Ammon's horn (tissue), 1 donor: Measurements from ENCODE around the gene NRTN.
A peak's percentile ranks its signal among the peaks of the same experiment; 100 is the strongest.

Experiments used
- DNase-seq: peaks from one replicate; pipeline ENCODE4 v3.0.0-alpha.2; 2016; ENCODE audit warnings: low spot score

The NRTN gene

GRCh38 chr19:5790559-5791520 is 14.0 kb upstream of the NRTN start, which contains the start of gene DUS3L:
Gene DUS3L, minus strand, starts transcription at chr19:5791163. Its CDS starts 22 bp downstream, at chr19:5791141.
- DNase-seq, result peak; percentile 99

GRCh38 chr19:5792224-5792623 is 12.6 kb upstream of the NRTN start:
- DNase-seq, result no peak

- DNase-seq, result no peak
Observed at GRCh38 chr19:5793188-5793587, 11.7 kb upstream of the NRTN start.

- DNase-seq, result no peak
Observed at GRCh38 chr19:5795382-5795919, 9.4 kb upstream of the NRTN start.

- no peak for DNase-seq
Observed at GRCh38 chr19:5798244-5798643, 6.6 kb upstream of the NRTN start.

GRCh38 chr19:5799247-5800241 is 5.3 kb upstream of the NRTN start:
- DNase-seq, result no peak

GRCh38 chr19:5800361-5801270 is 4.3 kb upstream of the NRTN start:
- DNase-seq, result no peak

- DNase-seq, result no peak
Observed at GRCh38 chr19:5801796-5802619, 2.9 kb upstream of the NRTN start.

- DNase-seq, result no peak
Observed at GRCh38 chr19:5803441-5803751, 1.5 kb upstream of the NRTN start.

GRCh38 chr19:5803752-5804515 is 933 bp upstream of the NRTN start:
- peak; percentile 51 for DNase-seq

GRCh38 chr19:5805462-5806132 is 730 bp downstream of the NRTN start:
- DNase-seq, result no peak

- no peak for DNase-seq
Observed at GRCh38 chr19:5806133-5806489, 1.2 kb downstream of the NRTN start.

GRCh38 chr19:5806905-5807304 is 2.0 kb downstream of the NRTN start:
- no peak for DNase-seq

GRCh38 chr19:5808120-5808816 is 3.4 kb downstream of the NRTN start:
- no peak for DNase-seq

- no peak for DNase-seq
Observed at GRCh38 chr19:5809053-5809452, 4.2 kb downstream of the NRTN start.

- no peak for DNase-seq
Observed at GRCh38 chr19:5809469-5809868, 4.6 kb downstream of the NRTN start.

- no peak for DNase-seq
Observed at GRCh38 chr19:5811117-5811516, 6.2 kb downstream of the NRTN start.

- no peak for DNase-seq
Observed at GRCh38 chr19:5814123-5814851, 9.4 kb downstream of the NRTN start.
